ENCODE results near the gene BCR. TPM values are rescaled to one million over a fixed set of nuclear protein-coding genes. Genes with fewer than 3 reads are reported as not detected.

Gene BCR
- total and polyA plus RNA-seq, 2 of the 8 experiments (the other 6 are each of a cell fraction or from before 2014, with no cell fraction given) = 66.7 to 130 TPM

- Histone ChIP-seq H2AFZ (ENCODE audit: low read length) (no peak overlapping the region), H3K27ac (ENCODE audit: low read depth, low read length) (no peak overlapping the region), H3K9ac (replicated peaks in 1 of 4; ENCODE audit: extremely low read depth in 1 of 4, low read depth in 3 of 4, low read length in 3 of 4) (no peak overlapping the region), H3K27me3 (replicated peaks in 1 of 4; ENCODE audit: control insufficient read depth in 3 of 4, extremely low read depth in 1 of 4, insufficient read depth in 3 of 4, low read length in 3 of 4) (no peaks in the 10 kb centered on the region), H4K91ac (replicated peaks; ENCODE audit: insufficient read length, low read length) (no peak overlapping the region), H3K18ac (ENCODE audit: extremely low read depth, low read length) (no peak overlapping the region), H3K4me3 (ENCODE audit: extremely low read depth in 1 of 4, insufficient read depth in 2 of 4, low read depth in 3 of 4, low read length in 4 of 4) (no peak overlapping the region), H4K8ac (ENCODE audit: extremely low read depth, insufficient read depth, low read length) (no peak overlapping the region), H4K5ac (ENCODE audit: insufficient read length, low read depth, low read length) (no peak overlapping the region), H3K56ac (replicated peaks; ENCODE audit: insufficient read length, low read depth, low read length) (no peak overlapping the region), H3K36me3 (ENCODE audit: control insufficient read depth in 2 of 4, insufficient read depth in 4 of 4, low read length in 3 of 4) (peaks cover 27 to 66% (median 57%) of the 10 kb centered on the region in 4 experiments), H3K79me2 (ENCODE audit: control insufficient read depth in 1 of 2, insufficient read depth in 2 of 2, low read length in 2 of 2) (no peaks in the 10 kb centered on the region), H2BK120ac (replicated peaks; ENCODE audit: low read depth, low read length) (no peak overlapping the region), H3K4me2 (ENCODE audit: insufficient read depth in 1 of 2, low read depth in 2 of 2, low read length in 2 of 2) (no peak overlapping the region), H3K23me2 (ENCODE audit: low read depth, low read length) (no peaks in the 10 kb centered on the region), H2BK12ac (ENCODE audit: low read depth, low read length) (no peak overlapping the region), H3K4ac (replicated peaks; ENCODE audit: insufficient read length, low read depth, low read length) (no peak overlapping the region), H2BK20ac (ENCODE audit: low read length) (no peak overlapping the region), H3K14ac (ENCODE audit: insufficient read length) (no peak overlapping the region), H3K79me1 (ENCODE audit: low read depth, low read length) (no peaks in the 10 kb centered on the region), H2BK5ac (ENCODE audit: low read depth, low read length) (no peak overlapping the region), H2BK15ac (ENCODE audit: low read length) (no peak overlapping the region), H3K9me3 (ENCODE audit: insufficient read depth in 2 of 2, low read depth in 1 of 2, low read length in 1 of 2) (no peaks in the 10 kb centered on the region), H2AK5ac (ENCODE audit: low read depth, low read length) (no peak overlapping the region), H4K20me1 (replicated peaks in 1 of 2; ENCODE audit: control insufficient read depth in 1 of 2, insufficient read depth in 2 of 2, low read length in 2 of 2) (peaks cover 5 to 11% of the 10 kb centered on the region in 2 experiments), H3K23ac (ENCODE audit: insufficient read length) (no peak overlapping the region), H3K4me1 (replicated peaks in 1 of 4; ENCODE audit: control insufficient read depth in 3 of 4, insufficient read depth in 4 of 4, low read length in 3 of 4) (no peaks in the 10 kb centered on the region)
- POLR2A ChIA-PET (ENCODE audit: partially characterized antibody) = interaction anchor here (0.9 kb wide), 1 partner anchor 11 kb away, joined by 3 read pairs; no protein-coding TSS in a partner anchor
- 96% methylated on average over 17 of the region's 17 CpGs; no CpG with 5 or more reads in 1 of the 2 experiments for WGBS, 2 experiments (ENCODE audit: extremely low coverage in 1 of 2, insufficient coverage in 1 of 2, insufficient read length in 1 of 2, insufficient replicate concordance in 2 of 2, low coverage in 1 of 2, low lambda C conversion rate in 2 of 2, missing lambda C conversion rate in 1 of 2)
- CTCF ChIA-PET (ENCODE audit: partially characterized antibody) = interaction anchor here (0.6 to 13.6 kb wide), 10 partner anchors 11 to 228 kb away, joined by 3 to 249 read pairs (median 4); partner anchors contain the start of gene BCR
- TF ChIP-seq TBP (IDR thresholded peaks at IDR 0.05; ENCODE audit: low read depth, low read length) = no peak
- no peak for TF ChIP-seq CBX5 (IDR thresholded peaks at IDR 0.05; ENCODE audit: low read depth, low read length)
- TF ChIP-seq CBX8 (IDR thresholded peaks at IDR 0.05; ENCODE audit: borderline replicate concordance, low read depth, low read length) = no peak
- no peak for TF ChIP-seq ASH2L (IDR thresholded peaks at IDR 0.05; ENCODE audit: low read length)
- no peak for TF ChIP-seq ATF2 (IDR thresholded peaks at IDR 0.05; ENCODE audit: low read length)
- TF ChIP-seq YY1 (IDR thresholded peaks at IDR 0.05; ENCODE audit: low read depth, low read length) = no peak
- TF ChIP-seq SUZ12 (IDR thresholded peaks at IDR 0.05; ENCODE audit: low read length) = no peak
- no peak for DNase-seq (ENCODE audit: low read depth in 1 of 2, low spot score in 2 of 2)
- no peak for FAIRE-seq
Measured at GRCh38 chr22:23292453-23293350, 112.4 kb downstream of the BCR start.

Data from H1 (cell line).